ENCODE measurements around the gene MCEMP1.

DNA sequence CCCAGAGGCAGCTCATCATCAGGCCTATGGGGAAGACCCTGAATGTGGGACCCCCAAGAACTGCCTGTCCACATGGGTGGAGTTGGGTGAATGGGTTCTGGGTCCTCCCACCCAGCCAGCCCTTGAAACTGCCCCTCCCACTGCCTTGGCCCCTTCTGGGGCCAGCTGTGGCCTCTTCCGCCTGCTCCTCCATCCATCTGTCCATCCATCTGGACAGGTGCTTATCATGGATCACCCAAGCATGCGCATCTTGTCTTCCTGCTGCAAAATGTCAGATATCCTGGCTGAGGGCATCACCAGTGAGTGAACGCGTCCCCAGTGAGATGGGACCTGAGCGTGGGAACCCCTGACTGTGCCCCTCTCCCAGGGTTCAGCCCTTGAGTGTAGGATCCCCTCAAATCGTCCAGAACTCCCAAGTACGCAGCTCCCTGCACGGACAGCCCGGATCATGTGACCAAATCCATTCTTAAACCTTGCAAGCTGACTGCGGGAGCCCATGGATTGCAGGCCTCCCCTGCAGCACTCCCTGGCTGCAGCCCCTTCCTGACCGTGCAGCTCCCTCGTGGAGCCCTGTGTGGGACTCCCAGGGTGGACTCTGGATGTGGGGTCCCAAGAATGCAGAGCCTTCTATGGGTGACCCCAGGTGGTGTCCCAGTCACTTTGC lies 38.0 kb upstream of the MCEMP1 start:
- no peak for TF ChIP-seq MAZ (IDR thresholded peaks at IDR 0.05; ENCODE audit: borderline replicate concordance, low read depth, low read length)
- no peak for TF ChIP-seq CTCF (conservative IDR thresholded peaks at IDR 0.05; ENCODE audit: low read depth, low read length)
- TF ChIP-seq, protein P1, sequence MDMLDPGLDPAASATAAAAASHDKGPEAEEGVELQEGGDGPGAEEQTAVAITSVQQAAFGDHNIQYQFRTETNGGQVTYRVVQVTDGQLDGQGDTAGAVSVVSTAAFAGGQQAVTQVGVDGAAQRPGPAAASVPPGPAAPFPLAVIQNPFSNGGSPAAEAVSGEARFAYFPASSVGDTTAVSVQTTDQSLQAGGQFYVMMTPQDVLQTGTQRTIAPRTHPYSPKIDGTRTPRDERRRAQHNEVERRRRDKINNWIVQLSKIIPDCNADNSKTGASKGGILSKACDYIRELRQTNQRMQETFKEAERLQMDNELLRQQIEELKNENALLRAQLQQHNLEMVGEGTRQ (IDR thresholded peaks at IDR 0.05; ENCODE audit: low read depth, low read length) = no peak
- no peak for TF ChIP-seq SMC3 (IDR thresholded peaks at IDR 0.05; ENCODE audit: low read depth, low read length)
- no peak for TF ChIP-seq RFX5 (IDR thresholded peaks at IDR 0.05; ENCODE audit: low read depth, low read length)
- no peak for TF ChIP-seq MAFK (IDR thresholded peaks at IDR 0.05; ENCODE audit: low read depth, low read length)
- no peak for TF ChIP-seq BHLHE40 (IDR thresholded peaks at IDR 0.05; ENCODE audit: low read depth, low read length)
- no peak for TF ChIP-seq POLR2A (IDR thresholded peaks at IDR 0.05; ENCODE audit: low read depth, low read length)
- TF ChIP-seq RAD21 (IDR thresholded peaks at IDR 0.05; ENCODE audit: low read length) = no peak
- no peak for TF ChIP-seq CEBPB (IDR thresholded peaks at IDR 0.05; ENCODE audit: low read depth, low read length)
- no peak for TF ChIP-seq CHD1 (IDR thresholded peaks at IDR 0.05; ENCODE audit: low read depth, low read length)
- TF ChIP-seq FOS (IDR thresholded peaks at IDR 0.05; ENCODE audit: low read depth, low read length) = no peak
- TF ChIP-seq MXI1 (IDR thresholded peaks at IDR 0.05; ENCODE audit: borderline replicate concordance, low read depth, low read length) = no peak

Data from IMR-90 (cell line).